Subcutaneous abdominal adipose tissue (tissue), 5 donors: ENCODE measurements around the gene ZNF639.
"Not testable (repeated sequence)": the region's sequence is repeated elsewhere in the genome, so short reads cannot be mapped to it uniquely, and the experiment has no call there.

Experiments used
- H3K27ac ChIP-seq: one replicate; pipeline ENCODE4 v1.7.0; 2013; ENCODE audit warnings: low read depth, mild to moderate bottlenecking, inconsistent platforms, low read length, moderate library complexity
- H3K27me3 ChIP-seq, 5 donors: one replicate each; pipeline ENCODE4 v1.7.0; 2013; ENCODE audit warnings: low read length in 5 of 5, inconsistent platforms in 1 of 5; ENCODE audit not compliant: control insufficient read depth in 5 of 5, insufficient read depth in 4 of 5
- H3K36me3 ChIP-seq, 5 donors: one replicate each; pipeline ENCODE4 v1.7.0; 2013; ENCODE audit warnings: low read length in 5 of 5; ENCODE audit not compliant: control insufficient read depth in 5 of 5, insufficient read depth in 5 of 5
- H3K4me1 ChIP-seq, 5 donors: one replicate each; pipeline ENCODE4 v1.7.0; 2013; ENCODE audit warnings: low read length in 5 of 5, mild to moderate bottlenecking in 3 of 5, moderate library complexity in 1 of 5; ENCODE audit not compliant: control insufficient read depth in 5 of 5, insufficient read depth in 5 of 5
- H3K4me3 ChIP-seq, 5 donors: one replicate each; pipeline ENCODE4 v1.7.0; 2013; ENCODE audit warnings: low read length in 5 of 5, low read depth in 1 of 5
- H3K9ac ChIP-seq, 5 donors: one replicate each; pipeline ENCODE4 v1.7.0; 2013; ENCODE audit warnings: low read length in 5 of 5, mild to moderate bottlenecking in 4 of 5, moderate library complexity in 3 of 5
- H3K9me3 ChIP-seq, 5 donors: one replicate each; pipeline ENCODE4 v1.7.0; 2013; ENCODE audit warnings: low read length in 5 of 5; ENCODE audit not compliant: control insufficient read depth in 5 of 5
- donor health status: healthy.
- donor health status: healthy.
- donor health status: healthy.
- donor health status: healthy.
- donor health status: healthy.

Gene ZNF639, protein sequence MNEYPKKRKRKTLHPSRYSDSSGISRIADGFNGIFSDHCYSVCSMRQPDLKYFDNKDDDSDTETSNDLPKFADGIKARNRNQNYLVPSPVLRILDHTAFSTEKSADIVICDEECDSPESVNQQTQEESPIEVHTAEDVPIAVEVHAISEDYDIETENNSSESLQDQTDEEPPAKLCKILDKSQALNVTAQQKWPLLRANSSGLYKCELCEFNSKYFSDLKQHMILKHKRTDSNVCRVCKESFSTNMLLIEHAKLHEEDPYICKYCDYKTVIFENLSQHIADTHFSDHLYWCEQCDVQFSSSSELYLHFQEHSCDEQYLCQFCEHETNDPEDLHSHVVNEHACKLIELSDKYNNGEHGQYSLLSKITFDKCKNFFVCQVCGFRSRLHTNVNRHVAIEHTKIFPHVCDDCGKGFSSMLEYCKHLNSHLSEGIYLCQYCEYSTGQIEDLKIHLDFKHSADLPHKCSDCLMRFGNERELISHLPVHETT

DNA sequence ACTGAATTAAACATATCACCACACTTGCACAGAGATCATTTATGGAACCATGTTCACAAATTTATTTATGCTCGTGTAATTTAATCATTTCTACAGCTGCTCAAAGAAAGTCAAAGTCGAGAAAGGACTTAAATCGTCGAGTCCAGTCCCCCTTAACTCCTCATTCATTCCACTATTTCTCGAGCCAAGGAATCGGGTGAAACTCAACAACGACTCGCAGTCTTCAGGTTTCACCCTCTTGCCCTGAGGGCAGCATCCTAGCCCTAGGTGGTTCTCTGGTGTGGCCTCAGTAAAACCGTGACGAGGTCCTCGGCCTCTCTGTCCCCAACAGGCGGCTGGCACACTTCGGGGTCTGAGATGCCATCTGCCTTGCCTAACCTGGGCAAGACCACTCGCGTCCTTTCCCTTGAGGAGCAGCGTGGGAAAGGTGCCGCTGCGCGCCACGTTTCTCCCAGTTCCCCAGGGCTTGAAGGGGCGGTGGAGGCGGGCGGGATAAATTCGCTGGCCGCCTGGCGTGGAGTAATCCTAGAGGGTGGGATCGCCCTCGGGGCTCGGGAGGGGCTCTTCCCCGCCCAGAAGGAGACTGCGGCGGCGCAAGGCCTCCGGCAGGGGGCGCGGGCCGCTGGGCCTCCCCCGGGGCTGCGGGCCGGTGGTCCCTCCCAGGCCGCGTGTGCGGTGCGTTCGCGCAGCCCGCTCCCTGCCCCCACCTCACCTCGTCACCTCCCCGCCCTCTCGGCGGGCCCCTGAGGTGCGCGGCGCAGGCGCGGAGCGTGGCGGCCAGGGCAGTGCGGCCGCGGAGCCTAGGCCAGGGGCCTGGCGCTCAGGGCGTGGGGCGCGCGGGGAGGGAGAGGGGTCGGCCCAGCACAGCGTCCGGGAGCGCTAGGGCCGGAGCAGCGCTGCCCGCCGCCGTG is at the start of gene ZNF639:
Gene ZNF639 (plus strand): TSS at position 746 of the 911 bp plus-strand sequence. CDS start 5,263 bp downstream, outside the sequence.
- Histone ChIP-seq H3K36me3 (no peaks in the 10 kb centered on the region), H3K9me3 (no peaks in the 10 kb centered on the region), H3K4me3 (peak within 1 kb of the TSS; percentile 76 to 93 (median 91)), H3K27ac (peak within 1 kb of the TSS; percentile 91), H3K27me3 (peaks cover 0 to 4% (median 0%) of the 10 kb centered on the region in 5 donors), H3K4me1 (peaks cover 5 to 33% (median 27%) of the 10 kb centered on the region in 5 donors), H3K9ac (peak within 1 kb of the TSS; percentile 74 to 93 (median 91))

- H3K27me3 ChIP-seq, H3K27ac ChIP-seq, H3K4me3 ChIP-seq: not testable (repeated sequence)
Observed at GRCh38 chr3:179274434-179274833, 48.4 kb upstream of the ZNF639 start.

DNA sequence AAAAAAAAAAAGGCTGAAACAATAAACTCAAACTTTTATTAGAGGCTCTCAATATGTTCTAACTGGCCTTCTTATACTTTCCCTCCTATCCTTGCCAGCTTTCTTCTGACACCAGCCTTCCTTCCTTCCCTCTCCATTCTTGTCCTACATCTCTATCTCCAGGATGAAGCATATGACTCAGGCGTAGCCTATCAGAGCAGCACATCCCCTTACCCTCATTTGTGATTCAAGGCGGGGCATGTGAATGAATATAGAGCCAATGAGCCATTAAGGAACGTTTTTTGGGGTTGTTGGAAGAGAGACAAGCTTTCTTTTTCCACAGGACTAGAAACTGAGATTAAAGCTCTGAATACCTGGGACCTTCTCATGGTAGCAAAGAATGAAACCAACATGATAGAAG is 46.8 kb upstream of the ZNF639 start:
- Histone ChIP-seq H3K27me3 (peaks cover 0 to 2% (median 0%) of the 10 kb centered on the region in 5 donors), H3K4me1 (peaks cover 0 to under 1% (median 0%) of the 10 kb centered on the region in 5 donors), H3K27ac (no peak overlapping the region), H3K4me3 (no peak overlapping the region), H3K36me3 (no peaks in the 10 kb centered on the region), H3K9me3 (no peaks in the 10 kb centered on the region), H3K9ac (no peak overlapping the region)

More at GRCh38 chr3:179274434-179274833, 48.4 kb upstream of the ZNF639 start:
- H3K9me3 ChIP-seq, H3K9ac ChIP-seq, H3K36me3 ChIP-seq, H3K4me1 ChIP-seq: not testable (repeated sequence)

- no peaks in the 10 kb centered on the region for H3K4me1 ChIP-seq
- H3K9ac ChIP-seq = no peak overlapping the region
- H3K4me3 ChIP-seq = no peak overlapping the region
- H3K9me3 ChIP-seq = no peaks in the 10 kb centered on the region
- peaks cover 0 to 2% (median 0%) of the 10 kb centered on the region in 5 donors for H3K27me3 ChIP-seq
- no peak overlapping the region for H3K27ac ChIP-seq
- no peaks in the 10 kb centered on the region for H3K36me3 ChIP-seq
Observed at GRCh38 chr3:179276743-179277142, 46.1 kb upstream of the ZNF639 start.

DNA sequence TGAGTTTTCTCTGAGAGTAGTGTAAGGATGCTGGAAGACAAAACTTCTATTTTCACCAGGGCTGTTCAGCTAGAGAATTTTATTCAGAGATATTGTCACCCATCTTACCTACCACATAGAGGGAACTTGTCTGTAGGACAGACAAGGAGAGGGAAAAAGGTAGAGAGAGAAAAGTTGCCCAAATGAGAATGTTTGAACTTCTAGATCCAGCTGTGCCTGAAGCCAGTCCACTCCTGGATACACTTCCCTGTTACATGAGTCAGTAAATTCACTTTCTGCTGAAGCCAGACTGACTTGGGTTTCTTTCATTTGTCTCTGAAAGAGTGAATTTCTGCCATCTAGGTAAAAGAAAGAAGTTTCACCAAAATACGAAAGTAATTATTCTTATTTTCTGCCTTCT is 44.7 kb upstream of the ZNF639 start:
- Histone ChIP-seq H3K27ac (no peak overlapping the region), H3K27me3 (peaks cover 0 to 2% (median 0%) of the 10 kb centered on the region in 5 donors), H3K9ac (no peak overlapping the region), H3K9me3 (no peaks in the 10 kb centered on the region), H3K4me1 (no peaks in the 10 kb centered on the region), H3K4me3 (no peak overlapping the region), H3K36me3 (no peaks in the 10 kb centered on the region)

GRCh38 chr3:179278932-179279693 is 43.7 kb upstream of the ZNF639 start:
- peaks cover 0 to 2% (median 0%) of the 10 kb centered on the region in 5 donors for H3K27me3 ChIP-seq
- H3K9ac ChIP-seq = no peak overlapping the region
- no peak overlapping the region for H3K4me3 ChIP-seq
- H3K36me3 ChIP-seq = no peaks in the 10 kb centered on the region
- no peaks in the 10 kb centered on the region for H3K4me1 ChIP-seq
- H3K9me3 ChIP-seq = no peaks in the 10 kb centered on the region
- no peak overlapping the region for H3K27ac ChIP-seq

- Histone ChIP-seq H3K9me3 (no peaks in the 10 kb centered on the region), H3K4me1 (no peaks in the 10 kb centered on the region), H3K27ac (no peak overlapping the region), H3K36me3 (no peaks in the 10 kb centered on the region), H3K27me3 (peaks cover 0 to 2% (median 0%) of the 10 kb centered on the region in 5 donors), H3K4me3 (no peak overlapping the region), H3K9ac (no peak overlapping the region)
Observed at GRCh38 chr3:179279837-179280236, 43.0 kb upstream of the ZNF639 start.

DNA sequence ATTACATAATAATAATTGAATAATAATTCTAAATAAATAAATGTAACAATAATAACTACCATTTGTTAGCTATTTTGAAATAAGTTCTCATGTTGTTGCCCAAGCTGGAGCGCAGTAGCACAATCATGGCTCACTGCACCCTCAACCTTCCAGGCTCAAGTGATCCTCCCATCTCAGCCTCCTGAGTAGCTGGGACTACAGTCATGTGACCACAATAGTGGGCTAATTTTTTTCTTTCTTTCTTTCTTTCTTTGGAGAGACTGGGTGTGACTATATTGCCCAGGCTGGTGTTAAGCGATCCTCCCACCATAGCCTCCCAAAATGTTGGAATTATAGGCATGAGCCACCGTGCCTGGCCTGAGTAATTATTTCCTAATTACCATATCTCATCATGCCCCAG is 41.0 kb upstream of the ZNF639 start:
- H3K4me3 ChIP-seq = no peak overlapping the region
- peaks cover 0 to 2% (median 0%) of the 10 kb centered on the region in 5 donors for H3K27me3 ChIP-seq
- H3K9ac ChIP-seq = no peak overlapping the region
- no peak overlapping the region for H3K27ac ChIP-seq
- no peaks in the 10 kb centered on the region for H3K36me3 ChIP-seq
- H3K9me3 ChIP-seq = no peaks in the 10 kb centered on the region
- no peaks in the 10 kb centered on the region for H3K4me1 ChIP-seq

DNA sequence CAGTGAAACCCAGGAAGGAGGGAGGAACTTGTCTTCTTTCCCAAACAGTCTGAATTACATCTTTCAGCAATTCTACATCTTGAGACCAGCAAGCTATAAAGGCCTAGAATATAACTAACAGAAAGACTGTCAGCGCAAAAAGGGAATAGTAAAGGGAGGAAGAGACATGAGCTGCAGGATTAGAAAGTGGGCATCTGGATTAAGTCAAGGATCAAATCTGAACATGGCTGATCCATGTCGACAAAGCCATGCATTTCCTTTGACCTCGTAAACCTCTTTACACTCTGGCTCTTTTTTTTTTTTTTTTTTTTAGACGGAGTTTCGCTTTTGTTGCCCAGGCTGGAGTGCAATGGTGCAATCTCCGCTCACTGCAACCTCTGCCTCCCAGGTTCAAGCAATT is 36.5 kb upstream of the ZNF639 start:
- H3K9me3 ChIP-seq = no peaks in the 10 kb centered on the region
- H3K36me3 ChIP-seq = no peaks in the 10 kb centered on the region
- no peak overlapping the region for H3K4me3 ChIP-seq
- no peaks in the 10 kb centered on the region for H3K27me3 ChIP-seq
- no peaks in the 10 kb centered on the region for H3K4me1 ChIP-seq
- no peak overlapping the region for H3K27ac ChIP-seq
- H3K9ac ChIP-seq = no peak overlapping the region
